Erythroblast (primary cell): Measurements from ENCODE around the gene LIN7A.

Experiments
- GATA1 ChIP-seq: IDR thresholded peaks from 2 replicates; pipeline ENCODE4 v1.6.1; 2011; ENCODE audit warnings: low read depth, mild to moderate bottlenecking, control low read depth, low read length, moderate library complexity
- POLR2A ChIP-seq: IDR thresholded peaks from 2 replicates; pipeline ENCODE4 v1.6.1; 2011; ENCODE audit warnings: mild to moderate bottlenecking, low read length

DNA sequence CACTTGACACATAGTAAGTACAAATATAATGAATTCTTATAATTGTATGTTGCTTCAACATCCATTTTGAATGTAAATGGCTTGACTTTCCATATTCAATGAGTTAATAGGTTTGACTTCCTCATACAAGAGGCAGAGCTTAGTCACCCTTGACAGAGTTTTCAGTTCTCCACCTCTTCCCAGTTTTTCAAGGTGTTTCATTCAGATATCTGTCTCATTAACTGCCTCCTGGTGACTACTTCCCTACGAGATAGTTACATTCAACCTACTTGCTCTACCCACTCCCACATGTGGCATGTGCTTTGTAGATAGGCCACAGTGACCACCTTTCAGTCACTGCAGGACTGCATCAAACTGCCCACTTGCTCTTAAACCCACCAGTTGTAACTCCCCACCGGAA is 161.0 kb downstream of the LIN7A start:
- TF ChIP-seq POLR2A (no peak), GATA1 (no peak)
